HG03159 (cell line): ENCODE measurements around the gene CCDC116.
"Not testable (repeated sequence)": the region's sequence is repeated elsewhere in the genome, so short reads cannot be mapped to it uniquely, and the experiment has no call there.

Source experiments
- ATAC-seq: cut with Tn5 transposase; IDR thresholded peaks from one replicate; pipeline ENCODE4 v1.9.1; 2021; ENCODE audit warnings: mild to moderate bottlenecking, moderate library complexity; ENCODE audit not compliant: unreplicated experiment

Gene CCDC116

DNA sequence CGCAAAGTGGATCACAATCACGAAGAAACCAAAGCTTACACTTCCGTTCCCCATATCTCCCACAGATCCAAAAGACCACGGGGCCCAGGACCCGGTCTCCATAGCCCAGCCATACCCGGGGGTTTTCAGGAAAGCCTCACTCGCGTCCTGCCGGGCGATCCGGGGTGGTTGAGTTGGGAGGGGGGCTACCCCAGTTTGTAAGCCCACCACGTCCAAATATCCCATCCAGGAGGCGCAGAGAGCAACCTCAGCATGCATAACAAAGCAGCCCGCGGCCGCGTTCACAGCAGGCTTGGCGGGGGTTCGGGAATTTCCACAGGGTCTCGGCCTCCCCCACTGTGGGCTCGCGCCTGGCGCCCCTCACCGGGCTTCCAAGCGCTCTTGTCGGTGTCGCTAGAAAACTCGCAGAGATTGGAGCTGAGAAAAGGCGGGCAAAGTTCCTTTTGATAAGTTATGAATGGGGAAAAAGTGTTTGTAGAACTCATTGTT is 19.0 kb downstream of the CCDC116 start:
- peak; percentile 8 for ATAC-seq

DNA sequence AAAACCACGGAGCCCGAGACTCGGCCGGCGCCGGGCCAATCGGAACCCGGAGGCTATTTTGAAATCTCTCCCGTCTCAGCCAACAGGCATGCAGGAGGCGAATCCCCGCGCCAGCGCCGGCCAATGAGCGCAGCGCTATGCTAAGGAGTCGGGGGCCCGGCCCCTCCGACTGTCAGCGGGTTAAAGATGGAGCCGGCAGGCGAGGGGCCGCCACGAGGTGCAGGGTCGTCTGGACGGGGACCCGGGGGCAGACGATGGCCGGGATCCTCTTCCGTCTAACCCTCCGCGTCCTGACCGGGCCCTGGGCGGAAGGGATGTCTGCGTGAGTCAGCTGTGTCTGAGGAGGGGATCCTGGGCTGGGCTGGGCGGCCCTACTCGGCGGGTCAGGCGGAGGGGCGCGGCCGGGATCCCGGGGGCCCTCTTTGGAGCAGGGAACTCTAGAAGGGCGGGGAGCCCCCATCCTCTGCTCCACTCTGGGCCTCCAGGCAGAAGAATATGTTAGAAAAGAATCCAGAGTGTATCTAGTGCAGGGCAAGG is 19.5 kb downstream of the CCDC116 start:
- ATAC-seq: peak; percentile 84

- peak; percentile 7 for ATAC-seq
These were observed 20.3 kb downstream of the CCDC116 start for GRCh38 chr22:21652547-21653545.

- ATAC-seq: peak; percentile 7
These were observed 24.4 kb downstream of the CCDC116 start for GRCh38 chr22:21657020-21657359.

GRCh38 chr22:21657360-21658032 is 24.9 kb downstream of the CCDC116 start:
- ATAC-seq: peak; percentile 63

DNA sequence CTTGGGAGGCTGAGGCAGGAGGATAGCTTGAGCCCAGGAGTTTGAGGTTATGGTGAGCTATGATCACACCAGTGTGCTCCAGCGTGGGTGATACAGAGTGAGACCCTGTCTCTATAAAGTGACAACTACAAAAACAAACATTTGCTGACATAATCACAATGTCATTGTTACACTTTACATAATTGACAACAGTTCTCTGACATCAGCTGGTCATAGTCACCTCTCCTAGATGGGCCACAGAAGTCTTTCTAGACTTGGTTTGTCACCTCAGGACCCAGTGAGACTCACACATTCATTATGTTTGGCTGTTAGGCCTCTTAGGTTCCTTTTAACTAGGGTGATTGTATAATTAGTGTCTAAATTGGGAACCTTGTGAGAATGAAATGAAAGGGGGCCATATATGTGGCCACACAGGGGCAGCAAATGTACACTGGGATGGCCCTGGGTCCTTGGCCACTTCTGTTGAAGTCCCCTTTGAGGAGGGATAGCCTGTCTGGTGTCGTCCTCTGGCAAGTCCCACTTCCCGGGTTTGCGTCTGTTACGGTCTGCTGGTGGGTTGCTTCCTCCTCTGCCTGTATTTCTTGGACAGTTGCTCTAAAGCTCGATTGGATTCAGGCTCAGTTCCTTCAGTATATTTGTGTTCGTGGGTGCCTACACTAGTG is 27.4 kb downstream of the CCDC116 start:
- ATAC-seq: no peak

GRCh38 chr22:21660904-21661303 is 28.3 kb downstream of the CCDC116 start:
- ATAC-seq: no peak

GRCh38 chr22:21661991-21662390 is 29.4 kb downstream of the CCDC116 start:
- ATAC-seq: no peak

DNA sequence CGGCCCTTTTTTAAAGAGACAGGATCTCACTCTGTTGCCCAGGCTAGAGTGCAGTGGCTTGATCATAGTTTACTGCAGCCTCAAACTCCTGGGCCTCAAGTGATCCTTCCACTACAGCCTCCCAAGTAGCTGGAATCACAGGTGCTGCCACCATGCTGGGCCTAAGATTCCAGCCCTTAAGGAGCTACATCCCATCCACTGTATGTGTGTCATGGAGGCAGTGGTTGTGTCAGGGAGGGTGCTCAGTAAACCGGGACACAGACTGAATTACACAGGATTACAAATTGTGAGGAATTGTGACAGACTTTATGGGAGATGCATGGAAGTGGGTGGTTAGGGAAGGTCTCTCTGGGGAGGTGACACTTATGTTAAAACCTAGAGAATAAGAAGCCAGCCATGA is 31.2 kb downstream of the CCDC116 start:
- ATAC-seq: no peak

GRCh38 chr22:21665047-21665851 is 32.7 kb downstream of the CCDC116 start:
- ATAC-seq: no peak

DNA sequence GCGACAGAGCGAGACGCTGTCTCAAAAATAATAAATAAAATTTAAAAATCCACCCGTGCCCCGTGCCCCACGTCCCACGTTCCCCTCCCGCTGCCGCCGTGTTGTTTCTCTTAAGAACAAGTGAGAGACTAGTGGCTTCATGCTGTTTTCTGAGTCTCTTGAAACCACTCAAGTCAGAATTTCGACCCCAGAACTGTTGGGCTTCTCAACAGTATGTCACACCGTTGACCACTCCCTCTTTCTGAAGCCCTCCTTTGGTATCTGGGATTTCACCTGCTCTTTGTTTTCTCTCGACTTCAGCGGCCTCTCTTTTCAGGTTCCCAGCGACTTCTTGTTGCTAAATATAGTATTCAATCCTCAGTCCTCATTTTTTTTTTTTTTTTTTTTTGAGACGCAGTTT is 34.2 kb downstream of the CCDC116 start:
- ATAC-seq: no peak

GRCh38 chr22:21669026-21669425 is 36.5 kb downstream of the CCDC116 start:
- no peak for ATAC-seq

DNA sequence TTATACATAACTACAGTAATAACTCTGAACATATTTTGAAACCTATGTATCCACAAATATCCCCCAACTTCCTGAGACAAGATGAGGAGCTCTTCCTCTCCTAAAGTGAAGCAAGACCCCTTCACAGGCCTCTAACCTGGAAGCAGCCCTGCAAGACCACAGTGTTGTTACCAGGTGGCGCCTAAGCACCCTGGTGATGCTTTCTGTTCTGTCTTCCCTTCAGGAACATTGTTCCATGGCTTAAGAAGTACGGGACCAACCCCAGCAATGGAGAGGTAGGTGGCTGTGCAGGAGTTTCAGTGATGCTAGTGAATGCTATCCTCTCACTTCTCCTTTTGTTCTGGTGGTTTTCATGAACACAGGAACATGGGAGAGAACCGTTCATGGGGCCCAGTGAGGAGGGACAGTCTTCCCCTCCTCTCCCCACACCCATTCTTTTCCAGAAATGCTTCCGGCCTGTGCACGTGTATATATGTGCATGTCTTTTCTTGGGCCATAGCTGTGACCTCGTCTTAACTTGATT is 39.6 kb downstream of the CCDC116 start:
- ATAC-seq: no peak

GRCh38 chr22:21673534-21674321 is 41.2 kb downstream of the CCDC116 start:
- no peak for ATAC-seq

- ATAC-seq: no peak
These were observed 42.2 kb downstream of the CCDC116 start for GRCh38 chr22:21674638-21675245.

DNA sequence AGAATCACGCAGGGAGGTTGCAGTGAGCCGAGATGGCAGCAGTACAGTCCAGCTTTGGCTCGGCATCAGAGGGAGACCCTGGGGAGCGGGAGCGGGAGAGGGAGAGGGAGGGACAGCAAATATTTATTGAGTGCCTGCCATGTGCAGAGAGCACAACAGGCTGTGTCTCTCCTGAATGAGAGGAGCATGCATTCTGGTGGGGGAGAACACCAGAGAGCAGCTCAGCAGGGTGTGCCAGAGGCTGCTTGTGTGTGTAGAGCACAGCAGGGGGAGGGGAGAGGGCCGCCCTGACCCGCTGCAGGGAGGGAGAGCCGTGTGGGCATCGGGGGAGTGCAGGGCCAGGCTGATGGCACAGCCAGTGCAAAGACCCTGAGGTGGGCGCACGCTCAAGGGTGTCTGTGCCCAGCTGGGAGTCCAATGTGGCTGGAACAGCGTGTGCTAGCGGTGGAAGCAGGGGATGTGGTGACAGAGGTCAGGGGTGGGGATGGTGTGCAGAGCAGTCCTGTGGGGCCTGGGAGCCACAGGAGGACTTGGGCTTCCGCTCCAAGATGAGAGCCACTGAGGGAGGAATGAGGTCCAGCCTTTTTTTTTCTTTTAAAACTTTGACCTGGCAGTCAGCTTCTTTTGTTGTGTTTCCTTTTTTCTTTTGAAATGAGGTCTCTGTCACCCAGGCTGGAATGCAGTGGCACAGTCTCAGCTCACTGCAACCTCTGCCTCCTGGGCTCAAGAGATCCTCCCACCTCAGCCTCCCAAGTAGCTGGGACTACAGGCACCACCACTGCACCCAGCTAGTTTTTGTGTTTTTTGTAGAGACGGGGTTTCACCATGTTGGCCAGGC is 45.3 kb downstream of the CCDC116 start:
- no peak for ATAC-seq

DNA sequence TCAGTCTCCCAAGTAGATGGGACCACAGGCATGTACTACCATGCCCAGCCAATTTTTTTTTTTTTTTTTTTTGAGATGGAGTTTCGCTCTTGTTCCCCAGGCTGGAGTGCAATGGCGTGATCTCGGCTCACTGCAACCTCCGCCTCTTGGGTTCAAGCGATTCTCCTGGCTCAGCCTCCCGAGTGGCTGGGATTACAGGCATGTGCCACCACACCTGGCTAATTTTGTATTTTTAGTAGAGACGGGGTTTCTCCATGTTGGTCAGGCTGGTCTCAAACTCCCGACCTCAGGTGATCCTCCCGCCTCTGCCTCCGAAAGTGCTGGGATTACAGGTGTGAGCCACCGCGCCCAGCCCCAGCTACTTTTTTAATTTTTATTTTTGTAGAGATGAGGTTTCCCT is 46.3 kb downstream of the CCDC116 start:
- not testable (repeated sequence) for ATAC-seq

DNA sequence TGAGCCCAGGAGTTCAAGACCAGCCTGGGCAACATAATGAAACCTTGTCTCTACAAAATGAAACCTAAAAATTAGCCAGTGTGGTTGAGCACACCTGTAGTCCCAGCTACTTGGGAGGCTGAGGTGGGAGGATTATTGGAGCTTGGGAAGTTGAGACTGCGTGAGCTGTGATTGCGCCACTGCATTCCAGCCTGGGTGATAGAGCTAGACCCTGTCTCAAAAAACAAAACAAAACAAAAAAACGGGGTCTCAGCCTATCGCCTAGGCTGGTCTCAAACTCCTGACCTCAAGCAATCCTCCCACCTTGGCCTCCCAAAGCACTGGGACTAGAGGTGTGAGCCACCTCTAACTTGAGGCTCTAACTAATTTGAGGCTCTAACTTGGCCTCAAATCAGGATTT is 46.8 kb downstream of the CCDC116 start:
- no peak for ATAC-seq
